ENCODE data around the gene ZBTB37. TPM values are rescaled to one million over a fixed set of nuclear protein-coding genes. Genes with fewer than 3 reads are reported as not detected.
A peak's percentile ranks its signal among the peaks of the same experiment; 100 is the strongest.
"Not testable (repeated sequence)": the region's sequence is repeated elsewhere in the genome, so short reads cannot be mapped to it uniquely, and the experiment has no call there.

The ZBTB37 gene
- total and polyA plus RNA-seq, 7 donors = 1.0 to 8.2 (median 5.5) TPM

GRCh38 chr1:173853074-173853473, 15.1 kb upstream of the ZBTB37 start:
- no peaks in the 10 kb centered on the region for H3K27me3 ChIP-seq (ENCODE audit: insufficient read depth in 3 of 3, low read length in 2 of 3)
- intact Hi-C loops (cut with DNase I) = no loop called here
- H3K27ac ChIP-seq = no peak overlapping the region
- H3K9me3 ChIP-seq = no peaks in the 10 kb centered on the region
- 62 to 74% (median 73%) methylated on average over 5 of the region's 5 CpGs for WGBS, 3 donors
- H3K36me3 ChIP-seq (ENCODE audit: insufficient read depth in 1 of 2, low read depth in 1 of 2) = peaks cover 0 to 77% of the 10 kb centered on the region in 2 donors
- no peak overlapping the region for H3K4me3 ChIP-seq
- DNase-seq (no peak), ATAC-seq (peak in 1 of 4 donors; percentile 25)
- H3K4me1 ChIP-seq = no peaks in the 10 kb centered on the region
- TF ChIP-seq CTCF (IDR thresholded peaks at IDR 0.05) = no peak

GRCh38 chr1:173856014-173856413, 12.2 kb upstream of the ZBTB37 start:
- 74 to 93% (median 81%) methylated on average over 1 of the region's 1 CpG for WGBS, 3 donors
- H3K4me3 ChIP-seq = no peak overlapping the region
- H3K9me3 ChIP-seq = no peaks in the 10 kb centered on the region
- intact Hi-C loops (cut with DNase I) = loop anchor here in 1 of 2 donors (5.0 kb wide), 1 partner anchor 106 kb away; no protein-coding TSS in a partner anchor
- H3K36me3 ChIP-seq (ENCODE audit: insufficient read depth in 1 of 2, low read depth in 1 of 2) = peaks cover 0 to 96% of the 10 kb centered on the region in 2 donors
- ATAC-seq (no peak), DNase-seq (no peak)
- no peaks in the 10 kb centered on the region for H3K4me1 ChIP-seq
- H3K27me3 ChIP-seq (ENCODE audit: insufficient read depth in 3 of 3, low read length in 2 of 3) = no peaks in the 10 kb centered on the region
- no peak overlapping the region for H3K27ac ChIP-seq
- TF ChIP-seq CTCF (IDR thresholded peaks at IDR 0.05) = no peak

GRCh38 chr1:173856903-173857302, 11.3 kb upstream of the ZBTB37 start:
- H3K4me3 ChIP-seq = no peak overlapping the region
- ATAC-seq (no peak), DNase-seq (no peak)
- no peaks in the 10 kb centered on the region for H3K9me3 ChIP-seq
- intact Hi-C loops (cut with DNase I) = loop anchor here in 1 of 2 donors (5.0 kb wide), 1 partner anchor 105 kb away; no protein-coding TSS in a partner anchor
- 91 to 95% (median 91%) methylated on average over 2 of the region's 2 CpGs for WGBS, 3 donors
- no peak for TF ChIP-seq CTCF (IDR thresholded peaks at IDR 0.05)
- H3K27me3 ChIP-seq (ENCODE audit: insufficient read depth in 3 of 3, low read length in 2 of 3) = no peaks in the 10 kb centered on the region
- peaks cover 0 to 96% of the 10 kb centered on the region in 2 donors for H3K36me3 ChIP-seq (ENCODE audit: insufficient read depth in 1 of 2, low read depth in 1 of 2)
- no peaks in the 10 kb centered on the region for H3K4me1 ChIP-seq
- no peak overlapping the region for H3K27ac ChIP-seq

- Histone ChIP-seq H3K27me3 (ENCODE audit: insufficient read depth in 3 of 3, low read length in 2 of 3) (no peaks in the 10 kb centered on the region), H3K4me1 (no peaks in the 10 kb centered on the region), H3K36me3 (ENCODE audit: insufficient read depth in 1 of 2, low read depth in 1 of 2) (peaks cover 0 to 97% of the 10 kb centered on the region in 2 donors), H3K27ac (no peak overlapping the region), H3K9me3 (no peaks in the 10 kb centered on the region), H3K4me3 (no peak overlapping the region)
- TF ChIP-seq CTCF (IDR thresholded peaks at IDR 0.05) = no peak
- intact Hi-C loops (cut with DNase I) = loop anchor here in 1 of 2 donors (5.0 kb wide), 1 partner anchor 105 kb away; no protein-coding TSS in a partner anchor
- ATAC-seq (no peak), DNase-seq (no peak)
- WGBS, 3 donors = 73 to 79% (median 78%) methylated on average over 4 of the region's 4 CpGs
Measured at GRCh38 chr1:173857363-173857917, 10.7 kb upstream of the ZBTB37 start.

GRCh38 chr1:173859547-173859946, 8.6 kb upstream of the ZBTB37 start:
- peaks cover 4 to 98% of the 10 kb centered on the region in 2 donors for H3K36me3 ChIP-seq (ENCODE audit: insufficient read depth in 1 of 2, low read depth in 1 of 2)
- not testable (repeated sequence) for H3K9me3 ChIP-seq; H3K27me3 ChIP-seq (ENCODE audit: insufficient read depth in 3 of 3, low read length in 2 of 3); DNase-seq; H3K27ac ChIP-seq; H3K4me1 ChIP-seq; ATAC-seq; H3K4me3 ChIP-seq
- WGBS, 3 donors = 93 to 98% (median 96%) methylated on average over 5 of the region's 5 CpGs
- intact Hi-C loops (cut with DNase I) = loop anchor here in 1 of 2 donors (5.0 kb wide), 1 partner anchor 103 kb away; no protein-coding TSS in a partner anchor
